ENCODE measurements around the gene TLR1. TPM values are rescaled to one million over a fixed set of nuclear protein-coding genes. Genes with fewer than 3 reads are reported as not detected.

The TLR1 gene
- total RNA-seq, 1 experiment from 2014 or later = not detected

DNA sequence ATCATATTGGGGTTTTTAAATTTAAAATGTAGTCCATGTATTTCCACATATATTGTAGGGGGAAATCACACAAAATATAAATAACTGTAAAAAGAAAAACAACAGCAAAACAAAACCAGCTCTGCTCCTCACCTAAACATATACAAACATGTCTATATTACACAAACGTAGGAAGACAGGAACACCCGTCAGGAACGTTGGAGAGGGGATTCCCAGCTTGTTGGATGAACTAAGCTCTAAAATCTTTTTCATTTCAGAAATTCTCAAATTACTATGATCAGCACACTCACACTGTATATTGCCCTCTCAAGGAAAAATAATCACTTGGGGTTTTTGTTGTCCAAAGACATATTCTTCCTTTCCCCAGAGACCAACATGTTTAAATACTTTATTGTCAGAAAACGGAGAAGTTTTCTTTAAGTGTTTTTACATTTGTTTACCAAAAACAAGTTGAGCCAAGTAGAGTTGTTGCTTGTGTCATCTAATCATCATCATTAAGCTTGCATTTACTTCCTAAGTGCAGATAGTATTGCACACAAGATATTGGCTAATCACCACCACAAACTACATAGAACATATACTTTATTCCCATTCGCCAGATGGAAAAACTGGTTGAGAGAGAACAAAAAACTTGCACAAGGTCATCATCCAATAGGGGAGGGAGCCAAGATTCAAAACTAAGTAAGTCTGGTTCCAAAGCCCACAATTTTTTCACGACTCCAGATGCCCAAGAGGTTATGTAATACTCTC lies 19.4 kb downstream of the TLR1 start:
- H2BK120ac ChIP-seq (ENCODE audit: low read depth, low read length, poor library complexity, severe bottlenecking) = no peak overlapping the region
- no peak overlapping the region for H3K23ac ChIP-seq (ENCODE audit: insufficient read length, low read depth, low read length)
- H3K56ac ChIP-seq (ENCODE audit: insufficient read length, low read depth, low read length) = no peak overlapping the region
- no peaks in the 10 kb centered on the region for H3K9me3 ChIP-seq (ENCODE audit: control insufficient read depth, low read depth, low read length)
- H2AFZ ChIP-seq (ENCODE audit: low read length) = no peak overlapping the region
- H3K4ac ChIP-seq (ENCODE audit: low read depth, low read length) = no peak overlapping the region
- H3K27ac ChIP-seq (ENCODE audit: insufficient read length, low read depth, low read length) = no peak overlapping the region
- no peaks in the 10 kb centered on the region for H4K20me1 ChIP-seq (ENCODE audit: control insufficient read depth, insufficient read depth, insufficient read length)
- no peak overlapping the region for H4K91ac ChIP-seq (ENCODE audit: insufficient read length, low read depth, low read length)
- DNase-seq = no peak
- H2AK5ac ChIP-seq (ENCODE audit: insufficient read length, low read length) = no peak overlapping the region
- no peak overlapping the region for H3K4me3 Mint-ChIP-seq
- H3K27me3 Mint-ChIP-seq (ENCODE audit: low read depth) = no peaks in the 10 kb centered on the region
- H3K9me3 Mint-ChIP-seq = no peaks in the 10 kb centered on the region; a peak in 1 of 5 replicates
- H2BK12ac ChIP-seq (ENCODE audit: insufficient read length, low read depth, low read length) = no peak overlapping the region
- H3K27me3 ChIP-seq (ENCODE audit: insufficient read depth, low read length) = no peaks in the 10 kb centered on the region
- H2BK20ac ChIP-seq (ENCODE audit: low read depth, low read length, poor library complexity, severe bottlenecking) = no peak overlapping the region
- H3T11ph ChIP-seq (ENCODE audit: low read length) = no peak overlapping the region
- no peak overlapping the region for H4K8ac ChIP-seq (replicated peaks; ENCODE audit: insufficient read length, low read depth, low read length)
- H3K4me2 ChIP-seq (ENCODE audit: insufficient read depth, insufficient read length, low read length) = no peak overlapping the region
- no peak overlapping the region for H3K18ac ChIP-seq (ENCODE audit: insufficient read length, low read depth, low read length)
- no peak overlapping the region for H3K9ac ChIP-seq (ENCODE audit: extremely low read depth, insufficient read length, low read length)
- H3K4me1 Mint-ChIP-seq = no peaks in the 10 kb centered on the region
- no peak overlapping the region for H2BK5ac ChIP-seq (ENCODE audit: insufficient read length, low read length)
- no peak overlapping the region for H4K5ac ChIP-seq (ENCODE audit: insufficient read length, low read depth, low read length)
- no peaks in the 10 kb centered on the region for H3K23me2 ChIP-seq (ENCODE audit: insufficient read length, low read depth, low read length, poor library complexity, severe bottlenecking)
- TF ChIP-seq, protein P1, sequence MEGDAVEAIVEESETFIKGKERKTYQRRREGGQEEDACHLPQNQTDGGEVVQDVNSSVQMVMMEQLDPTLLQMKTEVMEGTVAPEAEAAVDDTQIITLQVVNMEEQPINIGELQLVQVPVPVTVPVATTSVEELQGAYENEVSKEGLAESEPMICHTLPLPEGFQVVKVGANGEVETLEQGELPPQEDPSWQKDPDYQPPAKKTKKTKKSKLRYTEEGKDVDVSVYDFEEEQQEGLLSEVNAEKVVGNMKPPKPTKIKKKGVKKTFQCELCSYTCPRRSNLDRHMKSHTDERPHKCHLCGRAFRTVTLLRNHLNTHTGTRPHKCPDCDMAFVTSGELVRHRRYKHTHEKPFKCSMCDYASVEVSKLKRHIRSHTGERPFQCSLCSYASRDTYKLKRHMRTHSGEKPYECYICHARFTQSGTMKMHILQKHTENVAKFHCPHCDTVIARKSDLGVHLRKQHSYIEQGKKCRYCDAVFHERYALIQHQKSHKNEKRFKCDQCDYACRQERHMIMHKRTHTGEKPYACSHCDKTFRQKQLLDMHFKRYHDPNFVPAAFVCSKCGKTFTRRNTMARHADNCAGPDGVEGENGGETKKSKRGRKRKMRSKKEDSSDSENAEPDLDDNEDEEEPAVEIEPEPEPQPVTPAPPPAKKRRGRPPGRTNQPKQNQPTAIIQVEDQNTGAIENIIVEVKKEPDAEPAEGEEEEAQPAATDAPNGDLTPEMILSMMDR (conservative IDR thresholded peaks at IDR 0.05) = no peak
- WGBS (ENCODE audit: extremely low coverage, insufficient read length, low lambda C conversion rate) = no CpG with 5 or more reads among the region's 6 CpGs
- H3K27ac Mint-ChIP-seq = no peak overlapping the region
- H2BK15ac ChIP-seq (ENCODE audit: low read depth, low read length) = no peak overlapping the region
- H3K14ac ChIP-seq (ENCODE audit: insufficient read depth, low read length) = no peak overlapping the region
- no peaks in the 10 kb centered on the region for H3K79me1 ChIP-seq (ENCODE audit: insufficient read depth, low read depth, low read length, poor library complexity, severe bottlenecking)
- H3K79me2 ChIP-seq (ENCODE audit: insufficient read depth, low read length) = no peaks in the 10 kb centered on the region
- H3K4me1 ChIP-seq (ENCODE audit: insufficient read depth, low read length) = no peaks in the 10 kb centered on the region
- H3K36me3 Mint-ChIP-seq (ENCODE audit: insufficient read depth in 1 of 3, low read depth in 3 of 3) = no peaks in the 10 kb centered on the region
